NCI-H187 treated with DMSO at 0.1 percent for 48 hours (cell line): ENCODE measurements around the gene LMO7.
"Not testable (repeated sequence)": the region's sequence is repeated elsewhere in the genome, so short reads cannot be mapped to it uniquely, and the experiment has no call there.

Experiments
- DNase-seq: peaks from one replicate; lab custom pipeline; 2025; lab: John Stamatoyannopoulos, UW

LMO7 gene

DNA sequence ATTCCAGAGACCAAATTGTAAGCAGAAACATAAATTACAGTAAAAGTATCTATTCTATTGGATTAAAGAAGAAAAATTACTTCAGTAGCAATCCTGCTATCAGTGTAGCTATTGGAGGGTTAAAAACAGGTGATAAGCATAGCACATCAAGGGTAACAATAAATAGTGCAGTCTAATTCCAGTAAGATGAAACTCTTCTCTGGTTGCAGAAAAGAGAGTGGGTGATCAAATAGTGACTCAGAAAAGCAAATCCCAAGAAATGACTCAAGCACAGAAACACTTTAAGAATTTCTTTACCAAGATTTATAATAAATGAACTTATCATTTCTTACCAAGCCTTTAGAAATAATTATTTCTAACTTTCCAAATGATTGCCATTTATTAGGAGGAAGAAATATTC, 135.7 kb downstream of the LMO7 start:
- DNase-seq: no peak

GRCh38 chr13:75774176-75774575, 138.0 kb downstream of the LMO7 start:
- DNase-seq: no peak

- DNase-seq: no peak
Measured at GRCh38 chr13:75776550-75776949, 140.4 kb downstream of the LMO7 start.

DNA sequence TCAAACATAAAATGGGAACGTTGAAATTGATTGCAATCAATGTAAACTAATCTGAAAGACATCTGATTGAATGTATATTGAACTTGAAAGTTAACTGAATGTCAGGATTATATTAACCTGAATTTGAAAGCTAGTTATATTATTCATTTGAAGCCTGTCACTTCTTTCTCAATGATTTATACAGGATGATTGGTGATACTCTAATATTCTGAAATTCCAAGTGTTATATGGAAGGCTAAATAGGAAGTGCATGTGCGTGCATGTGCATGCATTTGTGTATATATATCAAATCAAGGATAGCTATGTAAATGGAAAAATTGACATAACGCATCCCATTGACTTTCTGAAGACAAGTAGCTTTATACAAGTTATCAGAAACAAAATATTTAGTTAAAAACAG, 143.3 kb downstream of the LMO7 start:
- DNase-seq: no peak

DNA sequence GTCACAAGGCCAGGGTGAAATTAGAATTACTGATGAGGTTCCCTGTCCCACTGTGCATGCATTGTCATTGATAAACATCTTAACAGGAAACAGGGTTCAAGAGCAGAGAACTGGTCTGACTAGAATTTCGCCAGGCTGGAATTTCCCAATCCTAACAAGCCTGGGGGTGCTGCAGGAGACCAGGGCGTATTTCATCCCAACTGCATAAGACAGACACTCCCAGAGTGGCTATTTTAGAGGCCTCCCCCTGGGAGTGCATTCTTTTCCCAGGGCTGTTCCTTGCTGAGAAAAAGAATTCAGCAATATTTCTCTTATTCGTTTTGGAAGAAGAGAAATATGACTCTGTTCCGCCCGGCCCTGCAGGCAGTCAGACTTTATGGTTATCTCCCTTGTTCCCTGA, 144.0 kb downstream of the LMO7 start:
- not testable (repeated sequence) for DNase-seq

- DNase-seq: no peak
Measured at GRCh38 chr13:75782985-75783384, 146.9 kb downstream of the LMO7 start.

DNA sequence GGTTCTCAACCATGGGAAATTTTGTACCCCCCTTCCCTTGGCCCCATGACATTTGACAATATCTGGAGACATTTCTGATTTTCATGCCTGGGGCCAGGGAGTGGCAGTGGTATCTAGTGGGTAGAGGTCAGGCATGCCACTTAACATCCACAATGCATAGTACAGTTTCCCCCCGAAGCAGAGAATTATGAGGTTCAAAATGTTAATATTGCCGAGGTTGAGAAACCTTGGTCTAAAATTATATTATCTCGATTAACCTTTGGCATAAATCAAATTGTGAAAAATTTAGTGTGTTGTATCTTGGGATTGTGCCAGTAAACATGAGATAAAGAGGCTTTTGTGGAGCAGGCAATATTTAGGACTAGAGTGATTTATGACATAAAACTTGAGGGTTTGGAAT, 147.9 kb downstream of the LMO7 start:
- no peak for DNase-seq

DNA sequence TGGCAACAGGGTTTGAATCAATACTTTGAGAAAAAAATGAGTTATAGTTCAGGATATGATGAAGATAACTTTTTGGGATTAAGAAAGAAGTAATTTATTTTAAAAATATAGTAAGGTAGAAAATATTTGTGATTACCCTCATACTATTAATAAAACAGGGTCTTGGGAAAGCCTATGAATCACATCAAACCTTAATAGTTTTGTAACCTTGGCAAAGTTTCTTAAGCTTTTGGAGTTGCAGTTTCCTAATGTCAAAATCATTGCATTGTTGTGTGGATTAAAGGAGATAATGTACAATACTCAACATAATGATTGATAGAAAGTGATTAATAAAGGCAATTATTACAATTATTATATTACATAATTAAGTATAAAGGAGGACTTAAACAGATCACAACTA, 149.0 kb downstream of the LMO7 start:
- no peak for DNase-seq

- no peak for DNase-seq
Measured at GRCh38 chr13:75787249-75787928, 151.3 kb downstream of the LMO7 start.

GRCh38 chr13:75788481-75788981, 152.4 kb downstream of the LMO7 start:
- DNase-seq: no peak

- no peak for DNase-seq
Measured at GRCh38 chr13:75789451-75790197, 153.5 kb downstream of the LMO7 start.

GRCh38 chr13:75790198-75790970, 154.3 kb downstream of the LMO7 start:
- DNase-seq: no peak

GRCh38 chr13:75792526-75793187, 156.5 kb downstream of the LMO7 start:
- DNase-seq: no peak

DNA sequence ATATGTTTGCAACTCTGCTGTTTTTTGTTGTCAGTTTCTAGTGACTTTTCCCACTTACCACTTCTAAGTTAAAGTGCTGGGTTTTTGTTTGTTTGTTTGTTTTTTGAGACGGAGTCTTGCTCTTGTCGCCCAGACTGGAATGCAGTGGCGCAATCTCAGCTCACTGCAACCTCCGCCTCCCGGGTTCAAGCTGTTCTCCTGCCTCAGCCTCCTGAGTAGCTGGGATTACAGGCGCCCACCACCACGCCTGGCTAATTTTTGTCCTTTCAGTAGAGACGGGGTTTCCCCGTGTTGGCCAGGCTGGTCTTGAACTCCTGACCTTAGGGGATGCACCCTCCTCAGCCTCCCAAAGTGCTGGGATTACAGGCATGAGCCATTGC, 157.0 kb downstream of the LMO7 start:
- not testable (repeated sequence) for DNase-seq

- no peak for DNase-seq
Measured at GRCh38 chr13:75794663-75795062, 158.5 kb downstream of the LMO7 start.

DNA sequence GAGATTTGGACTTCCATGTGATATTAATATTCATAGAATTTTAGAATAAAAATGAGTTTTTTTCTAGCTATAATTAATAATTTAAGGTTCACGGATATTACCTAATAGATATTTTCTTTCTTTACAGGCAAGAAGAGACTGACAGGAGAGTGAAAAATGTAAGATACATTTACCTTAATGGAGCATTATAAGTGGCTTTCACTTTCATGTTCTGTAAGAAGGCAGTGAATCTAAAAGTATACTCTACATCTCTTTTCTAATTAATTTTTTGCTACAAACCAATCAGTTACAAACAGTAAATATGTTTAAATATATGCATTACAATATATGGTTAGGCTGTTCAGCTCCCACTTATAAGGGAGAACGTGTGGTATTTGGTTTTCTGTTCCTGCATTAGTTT, 159.1 kb downstream of the LMO7 start:
- DNase-seq: no peak

- DNase-seq: no peak
Measured at GRCh38 chr13:75796825-75797224, 160.7 kb downstream of the LMO7 start.

DNA sequence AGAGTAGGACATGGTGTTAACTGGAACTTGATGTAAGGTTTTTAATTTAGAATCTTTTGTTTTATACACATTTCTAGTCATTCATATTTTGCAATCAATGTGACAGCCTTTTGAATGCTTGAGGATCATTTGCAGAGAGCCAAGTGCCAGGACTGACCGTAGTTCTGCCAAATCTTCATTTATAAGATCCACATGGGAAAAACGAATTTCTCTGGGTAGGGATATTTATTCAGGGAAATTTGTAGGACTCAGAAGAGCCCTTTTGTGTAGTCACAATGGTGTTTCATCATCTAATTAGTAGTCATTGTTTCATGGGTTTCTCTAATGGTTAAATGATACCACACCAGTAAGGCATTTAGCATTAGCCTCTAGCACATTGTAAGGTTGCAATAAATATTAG, 161.1 kb downstream of the LMO7 start:
- no peak for DNase-seq

- no peak for DNase-seq
Measured at GRCh38 chr13:75797719-75798118, 161.6 kb downstream of the LMO7 start.

GRCh38 chr13:75798353-75799255, 162.5 kb downstream of the LMO7 start:
- DNase-seq: no peak

DNA sequence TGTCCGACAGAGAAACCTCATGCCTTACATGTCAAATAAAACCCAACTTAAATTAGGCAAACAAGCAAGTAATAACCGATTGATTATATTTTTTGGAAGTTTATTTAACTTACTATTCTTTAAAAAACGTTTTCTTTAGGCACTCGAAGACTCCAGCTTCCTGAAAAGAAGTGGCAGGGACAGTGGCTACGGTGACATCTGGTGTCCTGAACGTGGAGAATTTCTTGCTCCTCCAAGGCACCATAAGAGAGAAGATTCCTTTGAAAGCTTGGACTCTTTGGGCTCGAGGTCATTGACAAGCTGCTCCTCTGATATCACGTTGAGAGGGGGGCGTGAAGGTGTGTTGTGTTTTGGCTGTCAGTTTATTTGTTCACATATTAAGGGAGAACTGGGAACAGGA, 164.4 kb downstream of the LMO7 start:
- no peak for DNase-seq
